ENCODE measurements around the gene DNM2.
"Not testable (repeated sequence)": the region's sequence is repeated elsewhere in the genome, so short reads cannot be mapped to it uniquely, and the experiment has no call there.

Gene DNM2

GRCh38 chr19:10756371-10756770 lies 38.5 kb downstream of the DNM2 start:
- DNase-seq: no peak

GRCh38 chr19:10756791-10757190 lies 38.9 kb downstream of the DNM2 start:
- DNase-seq: no peak

GRCh38 chr19:10758050-10758449 lies 40.2 kb downstream of the DNM2 start:
- DNase-seq: not testable (repeated sequence)

DNA sequence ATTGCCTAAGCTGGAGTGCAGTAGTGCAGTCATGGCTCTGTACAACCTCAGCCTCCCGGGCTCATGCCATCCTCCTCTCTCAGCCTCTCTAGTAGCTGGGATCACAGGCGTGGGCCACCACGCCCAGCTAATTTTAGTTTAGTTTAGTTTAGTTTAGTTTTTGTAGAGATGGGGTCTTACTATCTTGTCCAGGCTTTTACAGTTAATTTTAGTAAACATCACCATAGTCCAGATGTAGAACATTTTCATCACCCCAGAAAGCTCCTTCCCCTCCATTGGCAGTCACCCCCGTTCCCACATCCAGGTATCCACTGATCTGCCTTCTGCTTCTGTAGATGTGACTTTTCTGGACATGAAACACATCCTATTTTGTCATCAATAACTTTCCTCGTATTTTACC lies 41.1 kb downstream of the DNM2 start:
- DNase-seq: no peak

DNA sequence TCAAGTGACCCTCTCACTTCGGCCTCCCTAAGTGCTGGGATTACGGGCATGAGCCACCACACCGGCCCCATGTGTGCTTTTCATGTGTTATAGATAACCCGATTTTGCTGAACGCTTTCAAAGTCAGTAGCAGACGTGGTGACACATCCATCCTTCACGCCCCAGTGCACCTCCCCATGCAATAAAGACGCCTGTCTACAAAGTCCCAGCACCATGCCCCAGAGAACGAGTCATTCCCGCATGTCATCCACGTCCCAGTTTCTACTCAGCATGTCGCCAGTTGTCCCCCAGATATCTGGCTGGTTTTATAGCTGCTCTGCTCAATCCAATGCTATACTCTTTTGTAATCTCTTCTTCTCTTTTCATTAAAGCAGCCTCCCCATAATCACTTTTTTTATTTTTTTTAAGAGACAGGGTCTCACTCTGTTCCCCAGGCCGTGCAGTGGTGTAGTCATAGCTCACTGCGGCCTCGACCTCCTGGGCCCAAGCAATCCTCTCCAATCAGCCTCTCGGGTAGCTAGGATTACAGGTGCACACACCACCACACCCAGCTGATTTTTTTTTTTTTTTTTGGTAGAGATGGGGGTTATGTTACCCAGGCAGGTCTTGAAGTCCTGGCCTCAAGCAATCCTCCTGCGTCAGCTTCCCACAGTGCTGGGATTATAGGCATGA lies 42.5 kb downstream of the DNM2 start:
- no peak for DNase-seq

DNA sequence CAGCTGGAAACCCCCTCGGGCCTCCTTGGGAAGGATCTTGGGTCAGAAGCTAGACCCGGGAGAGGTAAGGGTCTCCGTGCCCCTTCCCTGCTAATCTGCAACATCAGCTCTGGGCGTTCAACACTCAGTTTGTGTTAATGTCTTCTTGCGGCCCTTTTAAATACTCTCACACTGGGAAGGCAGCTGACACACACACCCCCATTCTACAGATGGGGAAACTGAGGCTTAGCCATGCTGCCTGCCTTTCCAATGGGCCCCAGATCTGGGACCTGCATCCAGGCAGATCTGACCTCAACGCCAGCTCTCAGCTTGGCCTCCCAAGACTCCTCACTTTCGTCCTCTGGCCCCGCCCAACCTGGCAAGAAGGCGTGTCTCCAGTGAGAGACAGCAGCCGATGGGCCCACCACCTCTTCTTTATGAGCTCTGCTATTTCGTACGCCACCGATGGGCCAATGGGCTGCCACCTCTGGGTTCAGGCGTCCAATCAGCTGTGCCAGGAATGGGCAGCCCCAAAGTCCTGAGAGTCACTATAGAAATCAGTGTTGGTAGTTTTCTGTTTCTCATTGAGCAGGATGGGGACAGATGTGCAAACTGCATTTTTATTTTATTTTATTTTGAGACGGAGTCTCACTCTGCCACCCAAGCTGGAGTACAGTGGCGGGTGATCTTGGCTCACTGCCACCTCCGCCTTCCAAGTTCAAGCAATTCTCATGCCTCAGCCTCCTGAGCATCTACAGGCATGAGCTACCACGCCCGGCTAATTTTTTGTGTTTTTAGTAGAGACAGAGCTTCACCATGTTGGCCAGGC lies 43.8 kb downstream of the DNM2 start:
- DNase-seq: no peak

DNA sequence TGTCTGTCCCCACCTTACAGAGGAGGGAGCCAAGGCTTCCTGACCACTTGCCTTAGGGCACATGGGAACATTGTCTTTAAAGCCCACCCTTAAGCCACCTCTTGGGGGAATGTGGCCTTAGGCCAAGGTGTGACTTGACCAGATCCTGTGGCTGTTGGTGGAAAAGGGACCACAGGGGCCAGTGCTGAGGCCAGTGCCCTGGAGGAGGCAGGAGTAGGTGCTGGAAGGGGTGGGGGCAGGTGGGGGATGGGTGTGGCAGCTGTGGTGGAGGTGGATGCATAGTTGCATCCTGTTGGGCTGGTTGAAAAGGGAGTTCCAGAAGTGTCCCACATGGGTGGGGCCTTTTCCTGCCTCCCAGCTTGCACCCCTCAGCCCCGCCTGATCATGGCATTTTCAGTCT lies 44.8 kb downstream of the DNM2 start:
- no peak for DNase-seq

- DNase-seq: no peak
These were observed 45.5 kb downstream of the DNM2 start for GRCh38 chr19:10763411-10763810.

- DNase-seq: no peak
These were observed 46.0 kb downstream of the DNM2 start for GRCh38 chr19:10763828-10764339.

DNA sequence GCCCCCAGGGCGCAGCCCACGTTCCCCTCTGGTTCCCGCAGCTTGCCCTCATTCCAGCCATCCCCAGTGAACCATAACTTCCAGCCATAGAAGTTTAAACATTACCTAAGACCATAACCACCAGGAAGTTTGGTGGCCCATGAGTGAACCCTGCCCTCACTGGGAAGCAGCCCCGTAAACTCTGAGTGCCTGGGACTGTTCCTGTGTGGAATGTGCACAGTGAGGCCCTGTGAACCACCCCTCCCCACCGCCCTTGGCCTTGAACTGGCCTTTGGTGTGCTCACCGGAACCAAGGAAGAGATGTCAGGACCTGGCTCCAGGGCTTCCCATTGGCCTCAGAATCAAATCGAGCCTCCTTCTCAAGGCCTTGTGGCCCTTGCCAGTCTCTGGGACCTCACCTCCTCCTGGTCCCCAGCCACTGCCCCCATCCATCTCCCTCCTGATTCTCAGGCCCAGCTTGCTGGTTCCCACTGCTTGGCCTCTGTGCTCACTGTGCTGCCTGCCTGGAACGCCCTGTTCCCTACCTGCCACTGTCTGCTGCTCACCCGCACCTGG lies 46.5 kb downstream of the DNM2 start:
- DNase-seq: no peak

DNA sequence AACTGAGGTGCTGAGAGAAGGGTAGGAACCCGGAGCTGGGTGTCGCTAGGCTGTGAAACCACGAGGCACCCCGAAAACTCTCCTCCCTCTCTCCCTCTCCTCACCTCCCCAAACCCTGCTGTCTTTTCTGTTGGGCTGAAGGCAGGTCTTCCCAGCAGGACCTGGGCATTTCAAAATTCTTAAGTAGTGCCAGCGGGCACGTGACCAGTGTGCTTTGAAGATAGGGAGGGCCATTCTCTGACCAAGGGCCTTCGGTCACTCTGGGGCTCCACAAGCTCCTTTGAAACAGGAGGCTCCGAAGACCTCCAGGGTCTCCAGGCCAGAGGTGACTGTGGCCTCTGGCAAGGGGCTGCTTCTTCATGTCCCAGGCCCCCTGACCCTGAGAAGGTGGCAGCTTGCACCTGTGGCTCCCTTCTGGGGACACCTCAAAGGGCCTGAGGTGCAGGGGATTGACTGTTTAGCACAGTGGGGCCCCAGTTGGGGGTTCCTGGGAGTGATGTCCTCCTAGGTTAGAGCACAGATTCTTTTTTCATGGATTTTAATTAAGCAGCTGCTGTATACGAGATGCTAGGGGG lies 48.3 kb downstream of the DNM2 start:
- no peak for DNase-seq

DNA sequence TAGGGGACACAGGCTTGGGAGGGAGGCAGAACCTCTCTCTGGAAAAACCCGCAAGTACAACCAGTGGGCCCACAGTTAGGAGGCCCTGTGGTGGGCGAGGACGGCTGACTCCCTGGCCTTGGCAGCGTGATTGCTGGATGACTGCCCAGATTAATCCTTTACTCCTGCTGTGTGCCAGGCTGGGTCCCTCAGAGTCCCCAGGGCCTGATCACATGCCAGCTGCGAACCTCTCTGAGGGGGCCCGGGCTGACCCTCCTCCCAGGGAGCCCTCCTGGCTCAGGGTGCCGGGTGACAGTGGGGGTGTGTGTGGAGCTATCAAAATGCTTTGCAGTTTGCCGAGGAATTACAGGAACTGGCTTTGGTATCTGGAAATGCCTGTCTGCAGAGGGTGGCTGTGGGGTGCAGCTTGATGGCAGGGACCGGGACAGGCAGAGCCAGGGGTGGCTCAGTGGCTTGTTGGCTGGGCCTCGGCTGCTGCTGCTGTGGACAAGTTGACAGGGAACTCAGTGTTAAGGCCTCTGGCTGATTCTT lies 48.9 kb downstream of the DNM2 start:
- no peak for DNase-seq

DNA sequence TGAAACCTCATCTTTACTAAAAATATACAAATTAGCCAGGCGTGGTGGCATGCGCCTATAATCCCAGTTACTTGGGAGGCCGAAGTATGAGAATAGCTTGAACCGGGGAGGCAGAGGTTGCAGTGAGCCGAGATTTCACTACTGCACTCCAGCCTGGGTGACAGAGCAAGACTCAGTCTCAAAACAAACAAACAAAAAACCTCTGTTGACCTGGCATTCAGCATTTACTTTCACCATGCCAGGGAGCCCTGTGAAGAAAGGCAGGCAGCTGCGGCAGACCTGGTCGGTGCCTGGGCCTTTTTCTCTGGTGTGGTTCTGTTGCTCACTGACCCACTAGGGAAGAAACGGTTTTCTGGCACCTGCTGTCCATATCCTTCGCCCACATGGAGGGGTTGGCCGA lies 49.8 kb downstream of the DNM2 start:
- DNase-seq: no peak

- no peak for DNase-seq
These were observed 50.5 kb downstream of the DNM2 start for GRCh38 chr19:10768369-10768768.

- no peak for DNase-seq
These were observed 51.1 kb downstream of the DNM2 start for GRCh38 chr19:10768936-10769335.

DNA sequence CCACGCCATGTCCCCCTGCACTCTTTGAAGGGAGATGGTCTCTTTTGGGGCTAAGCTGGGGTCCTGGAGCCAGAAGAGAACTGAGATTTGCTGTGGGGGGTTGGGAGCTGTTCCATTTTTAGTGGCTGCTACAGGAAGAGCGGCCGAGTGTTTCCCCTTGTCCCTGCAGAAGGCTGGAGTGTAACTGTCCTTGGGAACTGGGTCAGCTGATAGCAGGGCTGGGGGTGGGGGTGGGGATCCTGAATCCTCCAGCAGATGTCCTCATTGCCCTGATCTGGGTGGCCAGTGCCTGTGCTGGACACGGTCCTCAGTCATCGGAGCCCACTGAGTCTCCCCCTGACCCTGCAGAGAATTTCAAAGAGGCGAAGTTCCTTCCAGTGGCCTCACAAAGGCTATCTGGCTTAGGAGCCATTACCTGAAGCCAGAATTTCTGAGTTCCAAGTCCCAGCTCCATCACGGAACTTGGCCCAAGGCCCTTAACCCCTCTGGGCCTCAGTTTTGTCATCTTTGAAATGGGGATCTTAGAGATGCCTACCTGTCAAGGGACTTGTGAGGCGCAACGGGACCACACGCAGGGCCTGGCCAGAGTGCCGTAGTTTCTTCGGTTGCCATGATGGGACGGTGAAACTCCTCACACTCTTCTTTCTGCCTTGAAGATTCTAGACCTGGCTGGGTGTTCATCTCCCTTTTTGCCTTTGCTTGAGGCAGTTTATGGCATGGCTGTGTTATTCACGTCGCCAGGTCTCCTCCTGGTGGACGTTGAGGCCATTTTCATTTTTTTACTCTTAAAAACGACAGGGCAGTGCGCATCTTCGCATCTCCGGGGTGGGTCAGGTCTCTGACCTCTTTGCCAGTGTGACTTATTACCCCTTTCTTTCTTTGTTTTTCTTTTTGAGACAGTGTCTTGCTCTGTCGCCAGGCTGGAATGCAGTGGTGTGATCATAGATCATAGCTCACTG lies 51.9 kb downstream of the DNM2 start:
- DNase-seq: no peak

DNA sequence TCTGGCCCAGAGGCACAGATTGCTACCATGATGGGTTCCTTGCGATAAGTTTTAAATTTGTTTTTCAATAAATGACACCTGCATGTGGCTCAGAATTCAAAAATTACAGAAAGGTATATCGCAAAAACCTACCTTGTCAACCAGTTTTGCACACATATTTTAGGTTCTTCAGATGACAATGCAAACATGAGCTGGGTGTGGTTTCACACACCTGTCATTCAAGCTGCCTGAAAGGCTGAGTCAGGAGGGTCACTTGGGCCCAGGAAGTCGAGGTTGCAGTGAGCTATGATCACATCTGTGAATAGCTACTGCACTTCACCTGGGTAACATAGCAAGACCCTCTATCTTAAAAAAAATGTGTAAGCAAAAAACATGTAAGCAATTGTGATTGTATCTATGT lies 56.1 kb downstream of the DNM2 start:
- no peak for DNase-seq

GRCh38 chr19:10774893-10775292 lies 57.0 kb downstream of the DNM2 start:
- DNase-seq: no peak

- no peak for DNase-seq
These were observed 59.2 kb downstream of the DNM2 start for GRCh38 chr19:10776900-10777650.

GRCh38 chr19:10780368-10780767 lies 62.5 kb downstream of the DNM2 start:
- DNase-seq: no peak

DNA sequence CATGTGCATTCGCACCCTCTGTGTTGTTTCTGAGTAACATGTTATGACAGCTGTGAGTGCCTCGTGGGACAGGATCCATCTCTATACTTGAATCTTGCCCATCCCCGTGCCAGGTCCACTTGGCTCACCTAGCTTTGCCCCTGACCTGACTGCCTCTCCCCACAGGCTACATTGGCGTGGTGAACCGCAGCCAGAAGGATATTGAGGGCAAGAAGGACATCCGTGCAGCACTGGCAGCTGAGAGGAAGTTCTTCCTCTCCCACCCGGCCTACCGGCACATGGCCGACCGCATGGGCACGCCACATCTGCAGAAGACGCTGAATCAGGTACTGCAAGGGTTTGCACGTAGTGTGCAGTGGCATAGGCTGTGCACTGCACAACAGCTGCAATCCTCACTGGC lies 64.9 kb downstream of the DNM2 start:
- DNase-seq: no peak
